Right lobe of liver (tissue), 4 donors: Measurements from ENCODE around the gene CCR9.

Source experiments
- POLR2A ChIP-seq: fragments of 450-650 bp; IDR thresholded peaks from one replicate; pipeline ENCODE4 v1.6.1; 2017; ENCODE audit warnings: antibody characterized with exemption, mild to moderate bottlenecking
- TF ChIP-seq, protein P1 (sequence below), 4 donors: fragments of 200-600 bp in 3 of 4; fragments of 450-650 bp in 1 of 4; IDR thresholded peaks; one replicate each; pipeline versions ENCODE4 v1.5.1 to v1.8.0; 2016 to 2022; ENCODE audit warnings: antibody characterized with exemption in 4 of 4, mild to moderate bottlenecking in 2 of 4
- donor health status: DM: no; HTN: no; CAD: no.
- donor health status: DM: no; HTN: no; CAD: no.
- donor health status: DM: no; HTN: yes; CAD: no.

DNA sequence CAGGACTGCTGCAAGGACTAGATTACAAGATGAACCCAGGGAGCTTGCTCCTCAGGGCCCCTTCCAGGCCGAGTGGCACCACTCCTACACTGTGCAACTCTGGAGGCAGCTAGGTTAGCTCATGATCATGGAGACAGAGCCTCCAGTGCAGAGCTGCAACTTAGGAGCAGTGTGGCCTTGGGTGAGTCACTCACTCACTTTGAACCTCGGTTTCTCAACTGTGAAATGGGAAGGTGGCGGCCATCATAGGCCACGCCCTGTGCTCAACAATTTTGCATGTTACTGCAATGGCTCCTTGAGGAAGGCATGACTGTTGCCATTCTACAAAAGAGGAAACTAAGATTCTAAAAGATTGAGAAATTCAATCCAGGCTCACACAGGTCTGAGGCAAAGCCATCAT is 45.8 kb downstream of the CCR9 start:
- TF ChIP-seq, protein P1, sequence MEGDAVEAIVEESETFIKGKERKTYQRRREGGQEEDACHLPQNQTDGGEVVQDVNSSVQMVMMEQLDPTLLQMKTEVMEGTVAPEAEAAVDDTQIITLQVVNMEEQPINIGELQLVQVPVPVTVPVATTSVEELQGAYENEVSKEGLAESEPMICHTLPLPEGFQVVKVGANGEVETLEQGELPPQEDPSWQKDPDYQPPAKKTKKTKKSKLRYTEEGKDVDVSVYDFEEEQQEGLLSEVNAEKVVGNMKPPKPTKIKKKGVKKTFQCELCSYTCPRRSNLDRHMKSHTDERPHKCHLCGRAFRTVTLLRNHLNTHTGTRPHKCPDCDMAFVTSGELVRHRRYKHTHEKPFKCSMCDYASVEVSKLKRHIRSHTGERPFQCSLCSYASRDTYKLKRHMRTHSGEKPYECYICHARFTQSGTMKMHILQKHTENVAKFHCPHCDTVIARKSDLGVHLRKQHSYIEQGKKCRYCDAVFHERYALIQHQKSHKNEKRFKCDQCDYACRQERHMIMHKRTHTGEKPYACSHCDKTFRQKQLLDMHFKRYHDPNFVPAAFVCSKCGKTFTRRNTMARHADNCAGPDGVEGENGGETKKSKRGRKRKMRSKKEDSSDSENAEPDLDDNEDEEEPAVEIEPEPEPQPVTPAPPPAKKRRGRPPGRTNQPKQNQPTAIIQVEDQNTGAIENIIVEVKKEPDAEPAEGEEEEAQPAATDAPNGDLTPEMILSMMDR (IDR thresholded peaks at IDR 0.05), result no peak
- no peak for TF ChIP-seq POLR2A
